WTC11 (cell line): Measurements from ENCODE around the gene SEZ6.

ENCODE experiments used
- CTCF ChIP-seq: fragments of 200-600 bp; IDR thresholded peaks from 2 replicates; pipeline ENCODE4 v1.8.0; 2022; ENCODE audit warnings: antibody characterized with exemption
- JUN ChIP-seq: sonication (generic); formaldehyde crosslinking; IDR thresholded peaks from 2 replicates; pipeline ENCODE4 v1.8.0; 2023; ENCODE audit warnings: mild to moderate bottlenecking, missing genetic modification reagents
- SMAD3 ChIP-seq: sonication (generic); formaldehyde crosslinking; IDR thresholded peaks from 2 replicates; pipeline ENCODE4 v1.8.0; 2022; ENCODE audit warnings: missing genetic modification reagents, mild to moderate bottlenecking, borderline replicate concordance
- USF2 ChIP-seq: sonication (generic); formaldehyde crosslinking; IDR thresholded peaks from 2 replicates; pipeline ENCODE4 v1.8.1; 2023; ENCODE audit warnings: mild to moderate bottlenecking, missing genetic modification reagents, moderate library complexity
- ZBTB43 ChIP-seq: sonication (generic); formaldehyde crosslinking; IDR thresholded peaks from 2 replicates; pipeline ENCODE4 v1.8.1; 2023; ENCODE audit warnings: mild to moderate bottlenecking, missing genetic modification reagents

- TF ChIP-seq USF2 (CRISPR knock-in tag) (no peak), CTCF (no peak), ZBTB43 (CRISPR knock-in tag) (no peak), SMAD3 (CRISPR knock-in tag) (no peak), JUN (CRISPR knock-in tag) (no peak)
Observed at GRCh38 chr17:29004081-29004692, 1.6 kb downstream of the SEZ6 start.
